ENCODE measurements around the gene KRTAP5-1. TPM values are rescaled to one million over a fixed set of nuclear protein-coding genes. Genes with fewer than 3 reads are reported as not detected.

Gene KRTAP5-1
- total RNA-seq, 1 donor, result not detected

DNA sequence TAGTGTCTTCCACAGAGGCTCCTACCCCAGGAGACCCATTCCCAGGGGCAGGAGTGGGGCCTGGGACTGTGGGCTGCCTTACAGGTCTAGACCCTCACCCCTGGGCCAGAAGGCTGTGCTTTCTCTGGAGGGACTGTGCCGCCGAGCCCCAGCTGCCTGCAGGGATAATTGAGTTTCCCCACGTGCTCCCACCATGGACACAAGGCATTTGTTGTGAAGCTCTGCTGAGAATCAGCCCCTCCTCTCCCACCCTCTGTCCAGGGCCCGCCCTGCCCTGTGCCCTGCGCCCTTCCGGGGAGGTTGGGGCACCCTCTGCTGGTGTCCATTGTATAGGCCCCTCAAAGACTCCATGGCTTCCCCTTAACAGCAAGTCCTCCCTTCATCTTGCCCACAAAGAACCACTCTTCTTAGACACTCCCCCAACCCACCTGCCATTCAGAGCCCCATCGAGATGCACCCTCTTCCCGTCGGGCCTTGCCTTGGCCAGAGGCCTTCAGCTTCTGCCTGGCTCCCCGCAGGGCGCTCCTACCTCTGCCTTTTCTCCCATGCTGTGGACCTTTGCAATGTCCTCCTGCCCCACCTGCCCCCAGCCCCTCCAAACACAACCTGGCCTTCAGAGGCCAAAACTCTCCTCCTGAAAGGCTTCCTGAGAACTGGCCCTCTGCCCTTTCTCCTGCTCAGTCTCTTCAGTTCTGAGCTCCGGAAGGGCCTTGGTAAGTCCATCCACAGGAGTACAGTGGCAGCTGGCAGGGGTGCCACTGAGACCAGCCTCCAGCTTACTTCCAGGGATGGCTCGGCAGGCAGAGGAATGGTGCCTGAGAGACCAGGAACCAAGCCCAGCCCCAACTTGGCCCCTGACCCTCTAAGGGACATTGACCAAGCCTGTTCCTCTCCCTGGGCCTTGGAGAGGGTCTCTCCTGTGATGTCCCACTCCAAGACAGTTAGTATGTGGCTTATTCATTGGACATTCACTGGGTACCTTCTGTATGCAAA is 35.4 kb downstream of the KRTAP5-1 start:
- DNase-seq (ENCODE audit: insufficient read length, low spot score, missing footprints), result peak; percentile 89
- Histone ChIP-seq H3K36me3 (ENCODE audit: insufficient read depth, low read length) (no peaks in the 10 kb centered on the region), H3K4me1 (ENCODE audit: insufficient read depth, low read length) (no peaks in the 10 kb centered on the region), H3K27me3 (ENCODE audit: insufficient read depth, low read length) (peaks cover 39% of the 10 kb centered on the region), H3K9me3 (ENCODE audit: low read depth, low read length) (no peaks in the 10 kb centered on the region), H3K27ac (ENCODE audit: low read depth, low read length) (no peak overlapping the region), H3K79me2 (ENCODE audit: insufficient read depth, low read length) (no peaks in the 10 kb centered on the region), H3K4me3 (ENCODE audit: insufficient read depth, low read length) (no peak overlapping the region), H3K4me2 (ENCODE audit: insufficient read depth, low read length) (no peak overlapping the region), H4K20me1 (ENCODE audit: insufficient read depth, low read length) (no peaks in the 10 kb centered on the region), H2AFZ (ENCODE audit: low read length) (no peak overlapping the region)
- TF ChIP-seq, protein P1, sequence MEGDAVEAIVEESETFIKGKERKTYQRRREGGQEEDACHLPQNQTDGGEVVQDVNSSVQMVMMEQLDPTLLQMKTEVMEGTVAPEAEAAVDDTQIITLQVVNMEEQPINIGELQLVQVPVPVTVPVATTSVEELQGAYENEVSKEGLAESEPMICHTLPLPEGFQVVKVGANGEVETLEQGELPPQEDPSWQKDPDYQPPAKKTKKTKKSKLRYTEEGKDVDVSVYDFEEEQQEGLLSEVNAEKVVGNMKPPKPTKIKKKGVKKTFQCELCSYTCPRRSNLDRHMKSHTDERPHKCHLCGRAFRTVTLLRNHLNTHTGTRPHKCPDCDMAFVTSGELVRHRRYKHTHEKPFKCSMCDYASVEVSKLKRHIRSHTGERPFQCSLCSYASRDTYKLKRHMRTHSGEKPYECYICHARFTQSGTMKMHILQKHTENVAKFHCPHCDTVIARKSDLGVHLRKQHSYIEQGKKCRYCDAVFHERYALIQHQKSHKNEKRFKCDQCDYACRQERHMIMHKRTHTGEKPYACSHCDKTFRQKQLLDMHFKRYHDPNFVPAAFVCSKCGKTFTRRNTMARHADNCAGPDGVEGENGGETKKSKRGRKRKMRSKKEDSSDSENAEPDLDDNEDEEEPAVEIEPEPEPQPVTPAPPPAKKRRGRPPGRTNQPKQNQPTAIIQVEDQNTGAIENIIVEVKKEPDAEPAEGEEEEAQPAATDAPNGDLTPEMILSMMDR (IDR thresholded peaks at IDR 0.05; ENCODE audit: extremely low read depth, low read depth, low read length), result no peak

- H3K4me1 ChIP-seq (ENCODE audit: insufficient read depth, low read length), result no peaks in the 10 kb centered on the region
- no peaks in the 10 kb centered on the region for H3K79me2 ChIP-seq (ENCODE audit: insufficient read depth, low read length)
- TF ChIP-seq, protein P1 (IDR thresholded peaks at IDR 0.05; ENCODE audit: extremely low read depth, low read depth, low read length), result no peak
- peak overlapping the region; percentile 24 for H3K4me2 ChIP-seq (ENCODE audit: insufficient read depth, low read length)
- H3K27ac ChIP-seq (ENCODE audit: low read depth, low read length), result no peak overlapping the region
- peak; percentile 99 for DNase-seq (ENCODE audit: insufficient read length, low spot score, missing footprints)
- H3K36me3 ChIP-seq (ENCODE audit: insufficient read depth, low read length), result no peaks in the 10 kb centered on the region
- no peaks in the 10 kb centered on the region for H4K20me1 ChIP-seq (ENCODE audit: insufficient read depth, low read length)
- no peak overlapping the region for H2AFZ ChIP-seq (ENCODE audit: low read length)
- H3K9me3 ChIP-seq (ENCODE audit: low read depth, low read length), result no peaks in the 10 kb centered on the region
- no peak overlapping the region for H3K4me3 ChIP-seq (ENCODE audit: insufficient read depth, low read length)
- H3K27me3 ChIP-seq (ENCODE audit: insufficient read depth, low read length), result peaks cover 47% of the 10 kb centered on the region
Measured at GRCh38 chr11:1548221-1549070, 36.6 kb downstream of the KRTAP5-1 start.

DNA sequence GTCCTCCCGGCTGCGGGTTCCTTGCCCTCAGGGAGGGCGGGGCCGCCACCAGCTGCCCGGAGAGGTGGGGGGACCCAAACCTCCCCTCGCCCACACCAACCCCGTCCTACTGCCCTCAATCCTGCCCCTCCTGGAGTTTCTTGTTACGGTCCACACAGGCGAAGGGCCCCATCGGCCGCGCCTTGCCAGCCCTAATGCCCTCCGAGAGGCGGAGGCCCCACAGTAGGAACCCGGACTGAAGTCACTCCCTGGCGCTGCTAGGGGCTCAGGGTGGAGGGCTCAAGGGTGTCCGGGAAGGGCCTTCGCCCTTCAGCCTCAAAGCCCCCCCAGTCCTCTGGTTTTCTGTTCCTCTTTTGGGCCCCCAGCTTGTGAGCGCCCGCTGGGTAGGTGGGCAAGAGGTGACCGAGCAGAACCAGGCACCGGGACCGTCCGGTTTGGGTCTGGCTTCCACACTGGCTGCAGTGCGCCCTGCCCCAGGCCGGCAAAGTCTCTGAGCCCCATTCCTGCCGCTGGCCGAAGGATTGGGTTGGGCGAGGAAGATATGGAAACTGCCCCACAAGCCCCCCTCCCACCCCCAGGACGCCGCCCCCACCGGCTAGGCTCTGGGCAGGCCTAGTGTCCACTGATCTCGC is 37.5 kb downstream of the KRTAP5-1 start:
- H2AFZ ChIP-seq (ENCODE audit: low read length), result no peak overlapping the region
- DNase-seq (ENCODE audit: insufficient read length, low spot score, missing footprints), result peak; percentile 88

More for the DNA sequence above, 37.5 kb downstream of the KRTAP5-1 start:
- no peak overlapping the region for H3K4me2 ChIP-seq (ENCODE audit: insufficient read depth, low read length)
- H3K9me3 ChIP-seq (ENCODE audit: low read depth, low read length), result no peaks in the 10 kb centered on the region
- peaks cover 47% of the 10 kb centered on the region for H3K27me3 ChIP-seq (ENCODE audit: insufficient read depth, low read length)
- no peak overlapping the region for H3K4me3 ChIP-seq (ENCODE audit: insufficient read depth, low read length)
- no peaks in the 10 kb centered on the region for H4K20me1 ChIP-seq (ENCODE audit: insufficient read depth, low read length)
- no peaks in the 10 kb centered on the region for H3K36me3 ChIP-seq (ENCODE audit: insufficient read depth, low read length)
- H3K27ac ChIP-seq (ENCODE audit: low read depth, low read length), result no peak overlapping the region
- no peaks in the 10 kb centered on the region for H3K79me2 ChIP-seq (ENCODE audit: insufficient read depth, low read length)
- TF ChIP-seq, protein P1 (IDR thresholded peaks at IDR 0.05; ENCODE audit: extremely low read depth, low read depth, low read length), result no peak
- no peaks in the 10 kb centered on the region for H3K4me1 ChIP-seq (ENCODE audit: insufficient read depth, low read length)

All from osteoblast (primary cell).